Occipital lobe (tissue), 2 donors: ENCODE data around the gene ACE. TPM values are rescaled to one million over a fixed set of nuclear protein-coding genes. Genes with fewer than 3 reads are reported as not detected.
"Not testable (repeated sequence)": the region's sequence is repeated elsewhere in the genome, so short reads cannot be mapped to it uniquely, and the experiment has no call there.

Source experiments
- DNase-seq: peaks from one replicate; lab custom pipeline; 2025; lab: John Stamatoyannopoulos, UW
- total RNA-seq: library from RNA; depleted of rRNA; stranded (reverse); fragments of >200 nt; gene quantifications from one replicate; pipeline ENCODE4 v1.2.3, GENCODE V29; 2014

Gene ACE
- total RNA-seq, 1 donor from 2014 or later: 5.3 TPM

GRCh38 chr17:63443053-63443452, 33.8 kb upstream of the ACE start:
- no peak for DNase-seq

- no peak for DNase-seq
Observed at GRCh38 chr17:63444457-63444856, 32.4 kb upstream of the ACE start.

- DNase-seq: no peak
Observed at GRCh38 chr17:63445065-63445464, 31.8 kb upstream of the ACE start.

GRCh38 chr17:63445571-63445953, 31.3 kb upstream of the ACE start:
- DNase-seq: no peak

GRCh38 chr17:63445954-63446752, 30.7 kb upstream of the ACE start, which contains the start of gene CYB561:
Gene CYB561, minus strand, starts transcription at chr17:63446306. Its CDS starts 8,759 bp downstream, at chr17:63437547.
- no peak for DNase-seq

- DNase-seq: no peak
Observed at GRCh38 chr17:63446753-63447470, 29.9 kb upstream of the ACE start.

- DNase-seq: no peak
Observed at GRCh38 chr17:63447471-63448009, 29.3 kb upstream of the ACE start.

GRCh38 chr17:63448655-63449054, 28.2 kb upstream of the ACE start:
- no peak for DNase-seq

GRCh38 chr17:63450551-63450950, 26.3 kb upstream of the ACE start:
- no peak for DNase-seq

GRCh38 chr17:63451150-63451549, 25.7 kb upstream of the ACE start:
- DNase-seq: no peak

GRCh38 chr17:63452046-63452961, 24.6 kb upstream of the ACE start:
- DNase-seq: no peak

GRCh38 chr17:63452962-63453551, 23.8 kb upstream of the ACE start:
- no peak for DNase-seq

- DNase-seq: not testable (repeated sequence)
Observed at GRCh38 chr17:63454357-63454756, 22.5 kb upstream of the ACE start.

- DNase-seq: no peak
Observed at GRCh38 chr17:63454915-63455314, 21.9 kb upstream of the ACE start.

- DNase-seq: no peak
Observed at GRCh38 chr17:63455417-63455816, 21.4 kb upstream of the ACE start.

GRCh38 chr17:63458478-63458877, 18.4 kb upstream of the ACE start:
- no peak for DNase-seq

- DNase-seq: no peak
Observed at GRCh38 chr17:63460018-63460417, 16.8 kb upstream of the ACE start.

- DNase-seq: no peak
Observed at GRCh38 chr17:63463771-63464170, 13.1 kb upstream of the ACE start.

GRCh38 chr17:63464691-63465236, 12.1 kb upstream of the ACE start:
- DNase-seq: no peak

GRCh38 chr17:63468099-63468498, 8.8 kb upstream of the ACE start:
- DNase-seq: not testable (repeated sequence)

- no peak for DNase-seq
Observed at GRCh38 chr17:63474174-63474573, 2.7 kb upstream of the ACE start.
